Epithelial cell of esophagus (primary cell): ENCODE data around the gene TPST2.
A peak's percentile ranks its signal among the peaks of the same experiment; 100 is the strongest.

Experiments
- DNase-seq: peaks from one replicate; pipeline ENCODE4 v3.0.0; 2010; ENCODE audit warnings: low read depth
- H3K4me3 ChIP-seq: 2 replicates; pipeline ENCODE4 v1.5.1; 2011; ENCODE audit warnings: mild to moderate bottlenecking, low read length, control low read depth
- TF ChIP-seq, protein P1 (sequence below): IDR thresholded peaks from 2 replicates; pipeline ENCODE4 v1.5.1; 2011; ENCODE audit warnings: low read depth, mild to moderate bottlenecking, low read length, control low read depth, inconsistent platforms; ENCODE audit not compliant: insufficient read depth; ENCODE audit errors: missing control alignments

The TPST2 gene

DNA sequence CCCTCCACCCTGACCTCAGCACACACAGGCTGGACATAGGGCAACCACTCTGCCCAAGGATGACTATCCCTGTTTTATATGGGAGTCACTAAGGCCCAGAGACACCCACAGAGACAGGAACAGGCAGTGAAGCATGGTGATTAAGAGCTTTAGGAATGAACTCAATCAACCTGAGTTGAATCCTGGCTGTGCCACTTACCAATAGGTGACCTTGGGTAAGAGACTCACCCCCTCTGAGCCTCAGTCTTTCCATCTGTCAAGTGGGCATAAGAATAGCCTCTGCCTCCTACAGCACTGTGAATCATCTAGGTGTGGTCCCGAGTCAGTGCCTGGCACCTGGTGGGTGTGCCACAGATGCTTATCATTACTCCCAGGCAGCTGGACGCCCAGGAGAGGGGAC, 21.1 kb upstream of the TPST2 start:
- no peak for DNase-seq
- H3K4me3 ChIP-seq, result no peak overlapping the region
- TF ChIP-seq, protein P1, sequence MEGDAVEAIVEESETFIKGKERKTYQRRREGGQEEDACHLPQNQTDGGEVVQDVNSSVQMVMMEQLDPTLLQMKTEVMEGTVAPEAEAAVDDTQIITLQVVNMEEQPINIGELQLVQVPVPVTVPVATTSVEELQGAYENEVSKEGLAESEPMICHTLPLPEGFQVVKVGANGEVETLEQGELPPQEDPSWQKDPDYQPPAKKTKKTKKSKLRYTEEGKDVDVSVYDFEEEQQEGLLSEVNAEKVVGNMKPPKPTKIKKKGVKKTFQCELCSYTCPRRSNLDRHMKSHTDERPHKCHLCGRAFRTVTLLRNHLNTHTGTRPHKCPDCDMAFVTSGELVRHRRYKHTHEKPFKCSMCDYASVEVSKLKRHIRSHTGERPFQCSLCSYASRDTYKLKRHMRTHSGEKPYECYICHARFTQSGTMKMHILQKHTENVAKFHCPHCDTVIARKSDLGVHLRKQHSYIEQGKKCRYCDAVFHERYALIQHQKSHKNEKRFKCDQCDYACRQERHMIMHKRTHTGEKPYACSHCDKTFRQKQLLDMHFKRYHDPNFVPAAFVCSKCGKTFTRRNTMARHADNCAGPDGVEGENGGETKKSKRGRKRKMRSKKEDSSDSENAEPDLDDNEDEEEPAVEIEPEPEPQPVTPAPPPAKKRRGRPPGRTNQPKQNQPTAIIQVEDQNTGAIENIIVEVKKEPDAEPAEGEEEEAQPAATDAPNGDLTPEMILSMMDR, result no peak

DNA sequence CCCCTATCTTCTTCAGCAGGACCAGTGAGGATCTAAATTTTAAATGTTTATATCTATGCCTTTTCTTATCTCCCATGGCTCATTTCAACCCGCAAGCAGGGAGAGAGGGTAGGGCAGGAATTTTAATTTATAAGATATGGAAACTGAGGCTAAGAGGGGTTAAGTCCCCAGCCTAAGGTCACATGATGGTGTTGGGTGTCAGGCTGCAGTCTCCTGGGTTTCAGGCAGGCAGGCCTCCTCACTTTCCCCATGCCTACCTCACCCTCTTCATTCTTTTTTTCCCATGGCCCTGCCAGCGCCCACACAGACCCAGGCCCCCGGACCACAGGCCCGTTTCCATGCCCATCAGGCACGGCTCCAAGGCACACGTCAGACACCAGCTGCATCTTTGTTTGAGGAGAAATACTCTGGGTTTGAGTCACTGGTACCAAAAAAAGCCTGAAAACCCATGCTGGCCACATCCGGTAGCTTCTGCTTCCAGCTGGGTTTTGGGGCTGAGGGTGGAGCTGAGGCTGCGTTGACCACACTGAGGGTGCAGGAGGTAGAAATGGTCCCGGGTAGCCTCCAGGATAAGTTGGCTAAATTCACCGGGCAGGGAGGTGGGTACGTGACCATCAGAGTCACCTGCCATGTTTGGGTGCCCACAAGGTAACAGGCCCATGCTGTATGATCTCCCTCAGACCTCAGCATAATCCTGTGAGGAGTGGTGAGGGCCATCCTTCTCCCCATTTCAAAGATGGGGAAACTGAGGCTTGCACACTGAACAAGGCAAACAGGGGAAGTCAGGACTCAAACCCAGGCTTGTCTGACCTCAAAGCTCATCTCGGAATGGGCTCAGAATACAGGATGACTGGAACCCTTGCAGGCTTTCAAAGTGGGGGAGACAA, 20.4 kb upstream of the TPST2 start:
- no peak overlapping the region for H3K4me3 ChIP-seq
- DNase-seq, result peak; percentile 64
- TF ChIP-seq, protein P1, result no peak

DNA sequence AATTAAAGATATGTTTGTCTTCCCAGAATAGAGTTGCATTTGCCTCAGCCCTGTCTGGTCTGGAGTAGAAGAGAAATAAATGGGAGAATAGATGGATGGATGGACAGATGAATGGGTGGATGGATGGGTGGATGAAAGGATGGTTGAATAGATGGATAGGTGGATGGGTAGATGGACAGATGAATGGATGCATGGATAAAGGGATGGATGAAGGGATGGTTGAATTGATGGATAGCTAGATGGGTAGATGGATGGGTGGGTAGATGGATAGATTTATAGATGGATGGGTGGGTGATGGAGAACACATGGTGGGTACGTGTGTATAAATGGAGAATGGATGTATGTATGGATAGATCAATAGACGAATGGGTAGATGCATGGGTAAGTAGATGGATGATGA, 19.4 kb upstream of the TPST2 start:
- TF ChIP-seq, protein P1, result no peak
- H3K4me3 ChIP-seq, result no peak overlapping the region
- DNase-seq, result no peak

DNA sequence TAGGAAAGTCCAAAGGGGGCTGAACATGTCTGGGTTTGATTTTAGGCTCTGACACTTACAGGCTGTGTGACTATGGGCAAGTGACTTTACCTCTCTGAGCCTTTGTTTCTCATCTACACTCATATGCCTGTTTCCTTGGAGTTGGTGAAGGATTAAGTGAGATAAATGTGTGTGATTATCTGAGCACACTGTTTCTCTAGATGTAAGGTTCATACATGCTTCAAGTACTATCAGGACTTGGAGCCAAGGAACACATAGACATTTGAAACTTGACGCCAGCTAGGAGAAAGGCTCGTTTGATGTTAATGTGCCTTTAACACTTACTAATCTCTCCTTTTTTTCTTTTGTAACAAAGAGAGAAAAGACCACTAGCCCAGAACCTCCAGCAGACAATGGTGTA, 18.2 kb upstream of the TPST2 start:
- TF ChIP-seq, protein P1, result no peak
- DNase-seq, result no peak
- H3K4me3 ChIP-seq, result no peak overlapping the region

GRCh38 chr22:26606611-26607010, 16.7 kb upstream of the TPST2 start:
- TF ChIP-seq, protein P1, result no peak
- H3K4me3 ChIP-seq, result no peak overlapping the region
- peak; percentile 57 for DNase-seq

DNA sequence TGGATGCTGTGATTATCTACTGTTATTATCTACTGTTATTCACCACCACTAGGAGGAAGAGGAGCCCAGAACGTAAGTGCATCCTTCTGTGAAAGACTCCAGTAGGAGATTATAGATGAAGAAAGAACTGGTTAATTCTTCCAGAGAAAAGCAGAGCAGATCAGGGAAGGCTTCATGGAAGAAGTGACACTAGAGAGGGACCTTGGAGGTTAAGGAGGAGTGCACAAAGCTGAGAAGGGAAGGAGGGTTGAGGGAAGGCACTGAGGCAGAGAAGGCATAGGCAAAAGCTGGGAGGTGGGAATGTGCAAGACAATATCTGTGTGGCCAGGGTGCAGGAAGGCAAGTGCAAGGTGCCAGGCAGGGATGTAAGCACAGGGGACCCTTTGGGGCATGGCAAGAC, 14.4 kb upstream of the TPST2 start:
- TF ChIP-seq, protein P1, result no peak
- no peak for DNase-seq
- H3K4me3 ChIP-seq, result no peak overlapping the region

DNA sequence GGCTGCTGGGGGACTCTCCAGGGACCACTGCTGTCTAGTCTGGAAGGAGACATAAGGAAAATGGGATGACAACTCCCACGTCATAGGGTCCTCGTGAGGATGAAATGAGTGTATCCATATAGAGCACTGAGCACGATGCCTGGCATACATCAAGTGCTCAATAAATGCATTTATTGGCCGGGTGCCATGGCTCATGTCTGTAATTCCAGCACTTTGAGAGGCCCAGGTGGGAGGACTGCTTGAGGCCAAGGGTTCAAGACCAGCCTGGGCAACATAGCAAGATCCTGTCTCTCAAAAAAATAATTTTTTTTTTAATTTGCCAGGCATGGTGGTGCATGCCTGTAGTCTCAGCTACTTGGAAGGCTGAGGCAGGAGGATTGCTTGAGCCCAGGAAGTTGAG, 12.2 kb upstream of the TPST2 start:
- TF ChIP-seq, protein P1, result no peak
- H3K4me3 ChIP-seq, result no peak overlapping the region
- no peak for DNase-seq
